ENCODE data around the gene PYDC2. TPM values are rescaled to one million over a fixed set of nuclear protein-coding genes. Genes with fewer than 3 reads are reported as not detected.

Gene PYDC2
- not detected in 2 replicates for total RNA-seq (2022)
- Bru-seq, nascent RNA, result not detected
- BruChase-seq, experiment 1, labeled RNA remaining after a 6-hour chase, result percentile 41 among the genes with signal in this experiment
- percentile 49 among the genes with signal in this experiment for BruChase-seq, experiment 2, labeled RNA remaining after a 2-hour chase
- long read RNA-seq, result 0 reads

DNA sequence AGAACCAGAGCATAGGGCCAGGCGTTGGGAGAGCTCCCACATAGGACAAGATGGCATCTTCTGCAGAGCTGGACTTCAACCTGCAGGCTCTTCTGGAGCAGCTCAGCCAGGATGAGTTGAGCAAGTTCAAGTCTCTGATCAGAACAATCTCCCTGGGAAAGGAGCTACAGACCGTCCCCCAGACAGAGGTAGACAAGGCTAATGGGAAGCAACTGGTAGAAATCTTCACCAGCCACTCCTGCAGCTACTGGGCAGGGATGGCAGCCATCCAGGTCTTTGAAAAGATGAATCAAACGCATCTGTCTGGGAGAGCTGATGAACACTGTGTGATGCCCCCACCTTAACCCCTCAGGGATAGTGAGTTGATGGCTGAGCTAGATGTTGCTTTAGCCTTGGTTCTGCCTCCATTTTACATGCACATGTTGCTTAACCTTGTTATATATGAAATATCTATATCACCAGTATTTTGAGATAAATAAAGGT, at the start of gene PYDC2:
Gene PYDC2 (plus strand): TSS at position 51 of the 483 bp plus-strand sequence. CDS start 0 bp downstream, at position 51.
- H3K4me1 Mint-ChIP-seq (ENCODE audit: insufficient read depth, unreplicated experiment), result no peaks in the 10 kb centered on the region
- DNase-seq (ENCODE audit: unreplicated experiment), result peak; percentile 8
- CTCF ChIA-PET, result no interaction called here
- H3K9me3 Mint-ChIP-seq (ENCODE audit: unreplicated experiment), result no peaks in the 10 kb centered on the region
- H3K27me3 Mint-ChIP-seq (ENCODE audit: insufficient read depth, unreplicated experiment), result no peaks in the 10 kb centered on the region
- TF ChIP-seq, protein P1, sequence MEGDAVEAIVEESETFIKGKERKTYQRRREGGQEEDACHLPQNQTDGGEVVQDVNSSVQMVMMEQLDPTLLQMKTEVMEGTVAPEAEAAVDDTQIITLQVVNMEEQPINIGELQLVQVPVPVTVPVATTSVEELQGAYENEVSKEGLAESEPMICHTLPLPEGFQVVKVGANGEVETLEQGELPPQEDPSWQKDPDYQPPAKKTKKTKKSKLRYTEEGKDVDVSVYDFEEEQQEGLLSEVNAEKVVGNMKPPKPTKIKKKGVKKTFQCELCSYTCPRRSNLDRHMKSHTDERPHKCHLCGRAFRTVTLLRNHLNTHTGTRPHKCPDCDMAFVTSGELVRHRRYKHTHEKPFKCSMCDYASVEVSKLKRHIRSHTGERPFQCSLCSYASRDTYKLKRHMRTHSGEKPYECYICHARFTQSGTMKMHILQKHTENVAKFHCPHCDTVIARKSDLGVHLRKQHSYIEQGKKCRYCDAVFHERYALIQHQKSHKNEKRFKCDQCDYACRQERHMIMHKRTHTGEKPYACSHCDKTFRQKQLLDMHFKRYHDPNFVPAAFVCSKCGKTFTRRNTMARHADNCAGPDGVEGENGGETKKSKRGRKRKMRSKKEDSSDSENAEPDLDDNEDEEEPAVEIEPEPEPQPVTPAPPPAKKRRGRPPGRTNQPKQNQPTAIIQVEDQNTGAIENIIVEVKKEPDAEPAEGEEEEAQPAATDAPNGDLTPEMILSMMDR (IDR thresholded peaks at IDR 0.05; ENCODE audit: unreplicated experiment), result no peak
- BruUV-seq (replicated peaks), result no TSS peak
- POLR2A ChIA-PET, result interaction anchor here (0.6 kb wide), 1 partner anchor 1617 kb away, joined by 3 read pairs; no protein-coding TSS in a partner anchor
- intact Hi-C loops (cut with micrococcal nuclease), result no loop called here
- H3K27ac Mint-ChIP-seq (ENCODE audit: low read depth, unreplicated experiment), result no peak within 1 kb of the TSS
- H3K4me3 Mint-ChIP-seq (ENCODE audit: unreplicated experiment), result no peak within 1 kb of the TSS
- no peaks in the 10 kb centered on the region for H3K36me3 Mint-ChIP-seq (ENCODE audit: insufficient read depth, unreplicated experiment)

DNA sequence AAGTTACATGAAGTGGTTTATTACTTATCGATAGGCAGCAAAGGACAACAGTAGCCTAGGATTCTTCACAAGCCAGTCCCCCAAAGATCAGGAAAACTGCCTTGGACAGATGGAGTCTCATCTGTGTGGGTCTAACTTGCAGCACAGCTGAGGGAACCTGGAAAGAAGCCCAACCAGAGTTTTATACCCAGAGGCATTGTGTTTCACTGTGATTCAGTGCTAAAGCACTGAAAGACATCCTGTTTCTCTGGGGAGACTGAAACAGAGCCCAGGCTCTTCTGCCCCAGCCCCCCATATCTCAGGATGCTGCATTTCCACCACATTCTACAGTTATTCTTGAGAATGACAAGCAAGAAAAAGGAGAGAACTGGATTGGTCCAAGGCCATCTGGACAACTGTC, 48.2 kb upstream of the PYDC2 start:
- H3K4me1 Mint-ChIP-seq (ENCODE audit: insufficient read depth, unreplicated experiment), result peaks cover 12% of the 10 kb centered on the region
- intact Hi-C loops (cut with micrococcal nuclease), result loop anchor here (10.0 kb wide), 2 partner anchors 772 to 922 kb away; no protein-coding TSS in a partner anchor
- BruUV-seq (replicated peaks), result no TSS peak
- TF ChIP-seq, protein P1 (IDR thresholded peaks at IDR 0.05; ENCODE audit: unreplicated experiment), result no peak
- POLR2A ChIA-PET, result interaction anchor here (0.7 kb wide), 1 partner anchor 1023 kb away, joined by 3 read pairs; no protein-coding TSS in a partner anchor
- peak overlapping the region; percentile 57 for H3K27ac Mint-ChIP-seq (ENCODE audit: low read depth, unreplicated experiment)
- peak; percentile 77 for DNase-seq (ENCODE audit: unreplicated experiment)
- CTCF ChIA-PET, result interaction anchor here (2.4 kb wide), 1 partner anchor 1031 kb away, joined by 13 read pairs; no protein-coding TSS in a partner anchor
- no peaks in the 10 kb centered on the region for H3K27me3 Mint-ChIP-seq (ENCODE audit: insufficient read depth, unreplicated experiment)
- no peak overlapping the region for H3K4me3 Mint-ChIP-seq (ENCODE audit: unreplicated experiment)
- H3K9me3 Mint-ChIP-seq (ENCODE audit: unreplicated experiment), result peaks cover 7% of the 10 kb centered on the region
- no peaks in the 10 kb centered on the region for H3K36me3 Mint-ChIP-seq (ENCODE audit: insufficient read depth, unreplicated experiment)

DNA sequence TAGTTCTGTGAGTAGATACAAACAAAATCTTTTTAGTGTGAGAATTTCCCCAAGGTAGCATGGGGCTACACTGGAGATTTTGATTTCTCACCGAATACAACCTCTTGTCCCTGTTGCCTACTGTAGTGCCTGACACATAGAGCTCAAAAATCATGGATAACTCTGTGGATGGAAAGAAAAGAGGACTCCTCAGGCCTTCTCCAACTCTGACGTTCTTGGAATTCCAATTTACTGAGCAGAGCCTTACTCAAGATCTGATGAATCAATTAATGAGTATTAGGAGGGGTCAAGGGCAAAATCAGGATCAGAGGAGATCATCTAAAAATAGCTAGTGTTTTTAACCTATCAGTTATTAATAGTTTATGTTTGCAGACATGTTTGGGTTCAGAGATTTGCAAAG, 46.7 kb upstream of the PYDC2 start:
- peaks cover 7% of the 10 kb centered on the region for H3K9me3 Mint-ChIP-seq (ENCODE audit: unreplicated experiment)
- ChIA-PET POLR2A (interaction anchor here (0.8 to 0.9 kb wide), 3 partner anchors 13 to 1030 kb away, joined by 3 to 5 read pairs (median 4); no protein-coding TSS in a partner anchor), CTCF (interaction anchor here (1.0 to 2.4 kb wide), 4 partner anchors 396 to 1031 kb away, joined by 3 to 13 read pairs (median 4); no protein-coding TSS in a partner anchor)
- no peak for DNase-seq (ENCODE audit: unreplicated experiment)
- TF ChIP-seq, protein P1 (IDR thresholded peaks at IDR 0.05; ENCODE audit: unreplicated experiment), result no peak
- H3K36me3 Mint-ChIP-seq (ENCODE audit: insufficient read depth, unreplicated experiment), result no peaks in the 10 kb centered on the region
- intact Hi-C loops (cut with micrococcal nuclease), result loop anchor here (10.0 kb wide), 2 partner anchors 771 to 921 kb away; no protein-coding TSS in a partner anchor
- peaks cover 12% of the 10 kb centered on the region for H3K4me1 Mint-ChIP-seq (ENCODE audit: insufficient read depth, unreplicated experiment)
- H3K27me3 Mint-ChIP-seq (ENCODE audit: insufficient read depth, unreplicated experiment), result no peaks in the 10 kb centered on the region
- no TSS peak for BruUV-seq (replicated peaks)
- no peak overlapping the region for H3K4me3 Mint-ChIP-seq (ENCODE audit: unreplicated experiment)
- no peak overlapping the region for H3K27ac Mint-ChIP-seq (ENCODE audit: low read depth, unreplicated experiment)

GRCh38 chr3:191414732-191415131, 46.2 kb upstream of the PYDC2 start:
- Mint-ChIP-seq H3K4me1 (ENCODE audit: insufficient read depth, unreplicated experiment) (peaks cover 12% of the 10 kb centered on the region), H3K36me3 (ENCODE audit: insufficient read depth, unreplicated experiment) (no peaks in the 10 kb centered on the region), H3K4me3 (ENCODE audit: unreplicated experiment) (no peak overlapping the region), H3K27ac (ENCODE audit: low read depth, unreplicated experiment) (no peak overlapping the region), H3K9me3 (ENCODE audit: unreplicated experiment) (peaks cover 5% of the 10 kb centered on the region), H3K27me3 (ENCODE audit: insufficient read depth, unreplicated experiment) (no peaks in the 10 kb centered on the region)
- POLR2A ChIA-PET, result interaction anchor here (0.8 kb wide), 1 partner anchor 1030 kb away, joined by 5 read pairs; no protein-coding TSS in a partner anchor
- CTCF ChIA-PET, result interaction anchor here (1.3 to 2.4 kb wide), 3 partner anchors 1008 to 1031 kb away, joined by 3 to 13 read pairs (median 5); no protein-coding TSS in a partner anchor
- TF ChIP-seq, protein P1 (IDR thresholded peaks at IDR 0.05; ENCODE audit: unreplicated experiment), result no peak
- DNase-seq (ENCODE audit: unreplicated experiment), result no peak
- intact Hi-C loops (cut with micrococcal nuclease), result loop anchor here (10.0 kb wide), 2 partner anchors 770 to 920 kb away; no protein-coding TSS in a partner anchor
- BruUV-seq (replicated peaks), result no TSS peak
